Astrocyte (in vitro differentiated cells and primary cell): ENCODE results near the gene WDR59. TPM values are rescaled to one million over a fixed set of nuclear protein-coding genes. Genes with fewer than 3 reads are reported as not detected.

ENCODE experiments used
- DNase-seq: peaks from one replicate; pipeline ENCODE4 v3.0.0-alpha.2; 2010; ENCODE audit warnings: low read depth
- FAIRE-seq: peaks from 2 replicates; lab custom pipeline; 2011; peaks lifted over from hg19 to GRCh38; lab: Jason Lieb, UNC
- H2AFZ ChIP-seq: 2 replicates; pipeline ENCODE4 v1.6.0; 2012; ENCODE audit warnings: low read depth, low read length, inconsistent platforms
- H3K27ac ChIP-seq: 2 replicates; pipeline ENCODE4 v1.5.1; 2011; ENCODE audit warnings: low read depth, low read length, inconsistent platforms
- H3K27me3 ChIP-seq: 2 replicates; pipeline ENCODE4 v1.6.0; 2011; ENCODE audit warnings: low read length, inconsistent platforms; ENCODE audit not compliant: insufficient read depth
- H3K36me3 ChIP-seq: 2 replicates; pipeline ENCODE4 v1.5.1; 2011; ENCODE audit warnings: low read length, inconsistent platforms; ENCODE audit not compliant: insufficient read depth
- H3K4me1 ChIP-seq: 2 replicates; pipeline ENCODE4 v1.5.1; 2011; ENCODE audit warnings: low read length, inconsistent platforms; ENCODE audit not compliant: insufficient read depth
- H3K4me2 ChIP-seq: 2 replicates; pipeline ENCODE4 v1.6.0; 2012; ENCODE audit warnings: low read length, inconsistent platforms
- H3K4me3 ChIP-seq: 2 replicates; pipeline ENCODE4 v1.5.1; 2011; ENCODE audit warnings: low read depth, mild to moderate bottlenecking, low read length, inconsistent platforms; ENCODE audit not compliant: insufficient read depth
- H3K79me2 ChIP-seq: 2 replicates; pipeline ENCODE4 v1.6.0; 2012; ENCODE audit warnings: mild to moderate bottlenecking, low read length, inconsistent platforms; ENCODE audit not compliant: insufficient read depth
- H3K9ac ChIP-seq: 2 replicates; pipeline ENCODE4 v1.6.0; 2012; ENCODE audit warnings: mild to moderate bottlenecking, low read length, inconsistent platforms
- H3K9me3 ChIP-seq: 2 replicates; pipeline ENCODE4 v1.5.1; 2012; ENCODE audit warnings: low read depth, mild to moderate bottlenecking, low read length, inconsistent platforms; ENCODE audit not compliant: insufficient read depth
- H4K20me1 ChIP-seq: 2 replicates; pipeline ENCODE4 v1.6.0; 2012; ENCODE audit warnings: low read length, inconsistent platforms; ENCODE audit not compliant: insufficient read depth
- H3K27ac Mint-ChIP-seq: one replicate; pipeline ENCODE4 v1.8.0; 2021; ENCODE audit warnings: mild to moderate bottlenecking, mixed read lengths; ENCODE audit not compliant: unreplicated experiment
- H3K27me3 Mint-ChIP-seq: one replicate; pipeline ENCODE4 v1.8.0; 2021; ENCODE audit warnings: low read depth, mixed read lengths; ENCODE audit not compliant: unreplicated experiment
- H3K36me3 Mint-ChIP-seq: one replicate; pipeline ENCODE4 v1.8.0; 2021; ENCODE audit warnings: low read depth, mixed read lengths; ENCODE audit not compliant: unreplicated experiment
- H3K4me1 Mint-ChIP-seq: one replicate; pipeline ENCODE4 v1.8.0; 2021; ENCODE audit warnings: low read depth, mixed read lengths; ENCODE audit not compliant: unreplicated experiment
- H3K4me3 Mint-ChIP-seq: one replicate; pipeline ENCODE4 v1.8.0; 2021; ENCODE audit warnings: mild to moderate bottlenecking, moderate library complexity, mixed read lengths; ENCODE audit not compliant: unreplicated experiment
- H3K9me3 Mint-ChIP-seq: one replicate; pipeline ENCODE4 v1.8.0; 2021; ENCODE audit warnings: mild to moderate bottlenecking, mixed read lengths; ENCODE audit not compliant: unreplicated experiment
- EZH2 ChIP-seq: IDR thresholded peaks from 2 replicates; pipeline ENCODE4 v1.6.1; 2012; ENCODE audit warnings: mild to moderate bottlenecking, low read length, inconsistent platforms; ENCODE audit not compliant: insufficient read depth
- total RNA-seq: library from RNA; stranded (reverse); gene quantifications from 2 replicates; pipeline ENCODE4 v1.2.1, GENCODE V29; 2021
- TF ChIP-seq, protein P1 (sequence below): IDR thresholded peaks from 2 replicates; pipeline ENCODE4 v1.5.1; 2011; ENCODE audit warnings: low read depth, mild to moderate bottlenecking, inconsistent platforms, low read length, moderate library complexity; ENCODE audit not compliant: insufficient read depth

The WDR59 gene
- total RNA-seq, 1 donor from 2014 or later, result 63.8 TPM

DNA sequence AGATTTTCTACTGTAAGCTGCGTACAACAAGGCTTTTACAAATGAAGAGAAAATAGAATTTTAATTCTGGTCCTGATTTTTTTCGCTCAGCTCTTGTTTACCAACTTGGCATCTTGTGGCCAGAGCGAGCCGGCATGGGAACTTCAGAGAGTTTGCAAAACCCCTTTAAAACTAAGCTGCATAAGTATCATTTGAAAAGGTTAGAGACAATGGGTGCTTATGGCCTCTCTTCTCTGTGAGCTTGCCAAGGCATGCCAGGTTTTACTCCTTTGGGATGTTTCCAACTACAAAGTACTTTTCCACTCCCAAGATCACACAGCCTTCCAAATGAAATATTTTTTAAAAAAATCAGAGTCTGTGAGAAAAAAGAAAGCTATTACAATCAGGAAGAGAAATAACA is 147.9 kb downstream of the WDR59 start:
- Histone ChIP-seq H3K36me3 (no peaks in the 10 kb centered on the region), H3K4me3 (no peak overlapping the region), H2AFZ (peak overlapping the region; percentile 18), H4K20me1 (no peaks in the 10 kb centered on the region), H3K9me3 (no peaks in the 10 kb centered on the region), H3K27me3 (no peaks in the 10 kb centered on the region), H3K4me1 (no peaks in the 10 kb centered on the region), H3K79me2 (no peaks in the 10 kb centered on the region), H3K4me2 (no peak overlapping the region), H3K9ac (no peak overlapping the region), H3K27ac (no peak overlapping the region)
- FAIRE-seq (no peak), DNase-seq (no peak)
- Mint-ChIP-seq H3K27me3 (no peaks in the 10 kb centered on the region), H3K9me3 (no peaks in the 10 kb centered on the region), H3K27ac (no peak overlapping the region), H3K36me3 (no peaks in the 10 kb centered on the region), H3K4me1 (peaks cover 5% of the 10 kb centered on the region), H3K4me3 (no peak overlapping the region)
- TF ChIP-seq, protein P1, sequence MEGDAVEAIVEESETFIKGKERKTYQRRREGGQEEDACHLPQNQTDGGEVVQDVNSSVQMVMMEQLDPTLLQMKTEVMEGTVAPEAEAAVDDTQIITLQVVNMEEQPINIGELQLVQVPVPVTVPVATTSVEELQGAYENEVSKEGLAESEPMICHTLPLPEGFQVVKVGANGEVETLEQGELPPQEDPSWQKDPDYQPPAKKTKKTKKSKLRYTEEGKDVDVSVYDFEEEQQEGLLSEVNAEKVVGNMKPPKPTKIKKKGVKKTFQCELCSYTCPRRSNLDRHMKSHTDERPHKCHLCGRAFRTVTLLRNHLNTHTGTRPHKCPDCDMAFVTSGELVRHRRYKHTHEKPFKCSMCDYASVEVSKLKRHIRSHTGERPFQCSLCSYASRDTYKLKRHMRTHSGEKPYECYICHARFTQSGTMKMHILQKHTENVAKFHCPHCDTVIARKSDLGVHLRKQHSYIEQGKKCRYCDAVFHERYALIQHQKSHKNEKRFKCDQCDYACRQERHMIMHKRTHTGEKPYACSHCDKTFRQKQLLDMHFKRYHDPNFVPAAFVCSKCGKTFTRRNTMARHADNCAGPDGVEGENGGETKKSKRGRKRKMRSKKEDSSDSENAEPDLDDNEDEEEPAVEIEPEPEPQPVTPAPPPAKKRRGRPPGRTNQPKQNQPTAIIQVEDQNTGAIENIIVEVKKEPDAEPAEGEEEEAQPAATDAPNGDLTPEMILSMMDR, result no peak
- TF ChIP-seq EZH2, result no peak

DNA sequence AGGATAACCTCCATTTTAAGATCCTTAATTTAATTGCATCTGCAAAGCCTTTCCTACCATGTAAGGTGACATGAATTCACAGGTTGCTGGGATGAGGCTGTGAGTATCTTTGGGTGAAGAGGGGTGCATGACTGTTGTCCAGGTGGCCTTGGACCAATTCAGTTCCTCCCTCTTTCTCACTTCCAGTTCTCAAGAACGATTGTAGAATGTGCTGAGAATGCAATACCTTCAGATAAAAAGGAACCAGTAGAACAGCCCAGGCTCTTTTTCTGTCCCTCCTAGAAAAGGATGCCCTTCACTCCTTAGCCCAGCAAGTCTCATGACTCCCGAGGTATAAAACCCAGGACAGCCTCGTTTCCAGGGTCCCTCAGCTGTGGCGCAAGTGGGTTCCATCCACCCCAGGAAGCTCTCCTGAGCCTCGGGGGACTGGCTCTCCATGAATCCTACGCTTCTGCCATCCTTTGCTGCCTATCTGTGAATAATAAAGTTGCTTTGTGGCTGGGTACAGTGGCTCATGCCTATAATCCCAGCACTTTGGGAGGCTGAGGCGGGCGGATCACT is 148.7 kb downstream of the WDR59 start:
- Histone ChIP-seq H2AFZ (no peak overlapping the region), H3K4me1 (no peaks in the 10 kb centered on the region), H3K27me3 (no peaks in the 10 kb centered on the region), H3K36me3 (no peaks in the 10 kb centered on the region), H3K9me3 (no peaks in the 10 kb centered on the region), H3K79me2 (no peaks in the 10 kb centered on the region), H4K20me1 (no peaks in the 10 kb centered on the region), H3K4me2 (no peak overlapping the region), H3K9ac (no peak overlapping the region), H3K27ac (no peak overlapping the region), H3K4me3 (no peak overlapping the region)
- Mint-ChIP-seq H3K36me3 (no peaks in the 10 kb centered on the region), H3K9me3 (no peaks in the 10 kb centered on the region), H3K4me1 (peaks cover 5% of the 10 kb centered on the region), H3K27ac (no peak overlapping the region), H3K27me3 (peaks cover 3% of the 10 kb centered on the region), H3K4me3 (no peak overlapping the region)
- TF ChIP-seq, protein P1, result no peak
- no peak for TF ChIP-seq EZH2
- no peak for FAIRE-seq
- DNase-seq, result no peak

DNA sequence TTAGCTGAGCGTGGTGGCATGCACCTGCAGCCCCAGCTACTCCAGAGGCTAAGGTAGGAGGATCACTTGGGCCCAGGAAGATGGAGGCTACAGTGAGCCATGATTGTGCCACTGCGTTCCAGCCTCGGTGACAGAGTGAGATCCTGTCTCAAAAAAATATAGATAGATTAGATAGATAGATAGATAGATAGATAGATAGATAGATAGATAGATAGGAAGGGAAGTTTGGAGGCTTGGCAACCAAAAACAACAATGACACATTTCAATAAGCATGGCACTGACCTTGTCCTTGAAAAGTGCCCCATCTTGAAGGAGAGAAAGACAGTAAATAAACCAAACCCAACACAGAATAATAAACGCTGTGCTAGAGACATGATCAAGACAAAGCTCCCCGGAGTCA is 152.7 kb downstream of the WDR59 start:
- DNase-seq, result no peak
- H3K4me1 Mint-ChIP-seq, result peaks cover 5% of the 10 kb centered on the region
- no peaks in the 10 kb centered on the region for H3K79me2 ChIP-seq
- no peak overlapping the region for H3K27ac Mint-ChIP-seq
- H3K27ac ChIP-seq, result no peak overlapping the region
- TF ChIP-seq, protein P1, result no peak
- TF ChIP-seq EZH2, result no peak
- peaks cover 6% of the 10 kb centered on the region for H3K27me3 Mint-ChIP-seq
- no peaks in the 10 kb centered on the region for H3K27me3 ChIP-seq
- H3K9ac ChIP-seq, result no peak overlapping the region
- FAIRE-seq, result no peak
- H3K9me3 ChIP-seq, result no peaks in the 10 kb centered on the region
- no peaks in the 10 kb centered on the region for H3K36me3 Mint-ChIP-seq
- no peak overlapping the region for H2AFZ ChIP-seq
- H3K9me3 Mint-ChIP-seq, result peaks cover 2% of the 10 kb centered on the region
- no peaks in the 10 kb centered on the region for H4K20me1 ChIP-seq
- H3K4me3 ChIP-seq, result no peak overlapping the region
- H3K4me1 ChIP-seq, result no peaks in the 10 kb centered on the region
- H3K4me2 ChIP-seq, result no peak overlapping the region
- no peaks in the 10 kb centered on the region for H3K36me3 ChIP-seq
- H3K4me3 Mint-ChIP-seq, result no peak overlapping the region
